ENCODE results near the gene PAF1.

The PAF1 gene

DNA sequence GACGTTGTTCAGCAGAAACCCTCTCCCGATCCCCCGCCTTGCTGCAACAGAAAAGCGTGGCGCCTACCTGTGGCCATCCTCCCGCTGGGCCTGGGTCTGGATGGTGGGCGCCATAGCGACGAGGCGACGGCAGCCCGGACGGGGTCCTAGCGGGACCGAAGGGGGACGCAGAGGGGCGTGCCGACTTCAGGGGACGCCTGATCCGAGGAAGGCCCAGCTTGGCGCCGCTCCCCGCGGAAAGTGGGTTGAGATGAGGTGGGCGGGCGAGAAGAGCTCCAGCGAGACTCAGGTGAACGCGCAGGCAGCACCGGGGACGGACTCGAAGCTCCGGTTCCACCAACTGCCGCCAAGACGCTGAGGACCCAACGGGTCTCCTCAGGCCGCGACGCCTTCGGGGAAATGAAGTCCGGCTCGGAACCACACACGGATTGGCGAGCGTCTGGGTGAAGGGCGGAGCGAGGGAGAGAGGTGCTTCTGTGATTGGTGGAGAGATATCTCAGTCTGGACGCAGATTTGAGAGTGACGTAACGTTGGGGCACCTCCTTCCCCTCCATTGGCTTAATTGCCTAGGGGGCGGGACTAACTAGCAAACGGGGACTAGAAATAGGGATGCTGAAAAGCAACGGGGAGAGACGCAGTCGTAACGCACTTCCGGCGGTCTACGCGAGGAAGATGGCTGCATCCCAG lies at the start of gene PAF1, which contains the start of gene MED29:
TSS of gene PAF1 (minus strand) at position 356 of the 687 bp plus-strand sequence. CDS start at position 114, 242 bp downstream.
TSS of gene MED29 (plus strand) at position 628 of the 687 bp plus-strand sequence. CDS start at position 673, 45 bp downstream.
- TF ChIP-seq, protein P1, sequence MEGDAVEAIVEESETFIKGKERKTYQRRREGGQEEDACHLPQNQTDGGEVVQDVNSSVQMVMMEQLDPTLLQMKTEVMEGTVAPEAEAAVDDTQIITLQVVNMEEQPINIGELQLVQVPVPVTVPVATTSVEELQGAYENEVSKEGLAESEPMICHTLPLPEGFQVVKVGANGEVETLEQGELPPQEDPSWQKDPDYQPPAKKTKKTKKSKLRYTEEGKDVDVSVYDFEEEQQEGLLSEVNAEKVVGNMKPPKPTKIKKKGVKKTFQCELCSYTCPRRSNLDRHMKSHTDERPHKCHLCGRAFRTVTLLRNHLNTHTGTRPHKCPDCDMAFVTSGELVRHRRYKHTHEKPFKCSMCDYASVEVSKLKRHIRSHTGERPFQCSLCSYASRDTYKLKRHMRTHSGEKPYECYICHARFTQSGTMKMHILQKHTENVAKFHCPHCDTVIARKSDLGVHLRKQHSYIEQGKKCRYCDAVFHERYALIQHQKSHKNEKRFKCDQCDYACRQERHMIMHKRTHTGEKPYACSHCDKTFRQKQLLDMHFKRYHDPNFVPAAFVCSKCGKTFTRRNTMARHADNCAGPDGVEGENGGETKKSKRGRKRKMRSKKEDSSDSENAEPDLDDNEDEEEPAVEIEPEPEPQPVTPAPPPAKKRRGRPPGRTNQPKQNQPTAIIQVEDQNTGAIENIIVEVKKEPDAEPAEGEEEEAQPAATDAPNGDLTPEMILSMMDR (IDR thresholded peaks at IDR 0.05; ENCODE audit: borderline replicate concordance, control extremely low read depth, extremely low read depth, insufficient read depth, missing control alignments): no peak
- DNase-seq (ENCODE audit: low spot score): peak; percentile 99
- in situ Hi-C loops (cut with MboI; ENCODE audit: low sequenced_read_pairs, unreplicated experiment): no loop called here

DNA sequence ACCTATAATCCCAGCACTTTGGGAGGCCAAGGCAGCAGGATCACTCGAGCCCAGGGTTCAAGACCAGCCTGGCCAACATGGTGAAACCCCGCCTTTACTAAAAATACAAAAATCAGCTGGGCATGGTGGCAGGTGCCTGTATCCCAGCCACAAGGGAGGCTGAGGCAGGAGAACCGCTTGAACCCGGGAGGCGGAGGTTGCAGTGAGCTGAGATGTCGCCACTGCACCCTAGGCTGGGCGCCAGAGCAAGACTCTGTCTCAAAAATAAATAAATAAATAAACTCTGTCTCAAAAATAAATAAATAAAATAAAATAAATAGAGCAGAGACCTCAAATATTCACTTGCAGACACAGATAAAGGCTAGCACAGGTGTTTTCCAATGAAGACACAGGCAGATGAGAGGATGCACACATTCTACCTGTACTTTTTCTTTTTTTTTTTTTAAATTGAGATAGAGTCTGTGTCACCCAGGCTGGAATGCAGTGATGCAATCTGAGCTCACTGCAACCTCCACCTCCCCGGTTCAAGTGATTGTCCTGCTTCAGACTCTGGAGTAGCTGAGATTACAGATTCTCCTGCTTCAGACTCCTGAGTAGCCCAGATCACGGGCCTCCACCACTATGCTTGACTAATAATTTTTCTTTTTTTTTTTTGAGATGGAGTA lies 47.5 kb upstream of the PAF1 start:
- in situ Hi-C loops (cut with MboI; ENCODE audit: low sequenced_read_pairs, unreplicated experiment): no loop called here
- TF ChIP-seq, protein P1 (IDR thresholded peaks at IDR 0.05; ENCODE audit: borderline replicate concordance, control extremely low read depth, extremely low read depth, insufficient read depth, missing control alignments): no peak
- no peak for DNase-seq (ENCODE audit: low spot score)

DNA sequence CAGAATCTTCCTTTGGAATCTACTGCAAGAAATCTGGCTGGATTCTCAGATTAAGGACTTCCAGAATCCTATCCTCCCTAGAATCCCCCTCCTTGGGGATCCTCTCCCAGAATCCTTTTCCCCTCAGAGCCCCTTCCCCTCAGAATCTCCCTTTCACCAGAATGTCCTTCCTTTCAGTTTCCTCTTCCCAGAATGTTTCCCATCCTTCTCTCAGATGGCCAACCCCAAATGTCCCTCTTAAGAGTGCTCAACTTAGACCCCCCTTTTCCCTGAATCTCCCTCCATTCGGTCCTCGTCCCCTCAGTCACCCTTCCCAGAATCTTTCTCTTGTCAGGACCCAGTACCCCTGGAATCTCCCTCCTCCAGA lies 45.4 kb upstream of the PAF1 start:
- no peak for DNase-seq (ENCODE audit: low spot score)
- in situ Hi-C loops (cut with MboI; ENCODE audit: low sequenced_read_pairs, unreplicated experiment): no loop called here
- TF ChIP-seq, protein P1 (IDR thresholded peaks at IDR 0.05; ENCODE audit: borderline replicate concordance, control extremely low read depth, extremely low read depth, insufficient read depth, missing control alignments): no peak

DNA sequence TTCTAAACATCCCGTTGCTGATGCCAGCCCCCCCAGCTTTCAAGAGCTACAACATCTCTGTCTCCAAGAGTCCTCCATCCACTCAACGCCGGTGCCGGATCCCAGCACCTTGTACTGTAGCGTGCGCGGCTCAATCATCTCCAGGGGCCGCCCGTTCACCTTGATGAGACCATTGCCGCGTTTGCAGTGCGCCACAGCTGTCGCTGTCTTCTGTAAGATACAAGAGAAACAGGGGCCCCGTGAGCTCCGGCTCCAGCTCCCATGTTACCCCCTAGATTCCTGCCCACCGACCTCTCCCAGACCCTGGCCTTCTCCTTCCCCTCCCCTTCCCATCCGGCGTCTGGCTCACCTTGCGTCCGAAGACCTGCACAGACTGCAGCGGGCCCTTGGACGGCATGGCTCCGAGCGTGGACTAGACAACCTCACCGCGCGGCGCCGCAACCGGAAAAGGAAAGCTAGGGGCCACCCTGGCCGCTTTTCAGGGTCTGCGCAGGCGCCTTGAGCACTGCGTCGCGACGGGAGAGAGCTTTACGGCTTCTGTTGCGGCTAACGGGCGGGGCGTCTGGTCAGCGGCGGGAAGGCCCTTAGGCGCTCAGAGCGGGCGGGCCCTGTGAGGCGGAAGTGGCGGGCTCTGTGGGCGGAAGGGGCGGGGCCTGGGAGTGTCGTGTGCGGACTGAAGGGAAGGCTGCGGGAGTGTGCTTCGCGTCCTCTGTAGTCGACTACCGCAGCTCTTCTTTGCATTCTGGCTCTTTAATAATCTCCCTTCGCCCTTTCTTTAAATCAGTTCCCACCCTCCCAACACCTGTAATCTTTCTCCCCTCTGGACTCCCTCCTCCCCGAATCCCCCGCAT lies 44.8 kb upstream of the PAF1 start, which contains the start of gene RPS16:
TSS of gene RPS16 (minus strand) at position 451 of the 851 bp plus-strand sequence. CDS start at position 397, 54 bp downstream.
- TF ChIP-seq, protein P1 (IDR thresholded peaks at IDR 0.05; ENCODE audit: borderline replicate concordance, control extremely low read depth, extremely low read depth, insufficient read depth, missing control alignments): no peak
- peak; percentile 97 for DNase-seq (ENCODE audit: low spot score)

DNA sequence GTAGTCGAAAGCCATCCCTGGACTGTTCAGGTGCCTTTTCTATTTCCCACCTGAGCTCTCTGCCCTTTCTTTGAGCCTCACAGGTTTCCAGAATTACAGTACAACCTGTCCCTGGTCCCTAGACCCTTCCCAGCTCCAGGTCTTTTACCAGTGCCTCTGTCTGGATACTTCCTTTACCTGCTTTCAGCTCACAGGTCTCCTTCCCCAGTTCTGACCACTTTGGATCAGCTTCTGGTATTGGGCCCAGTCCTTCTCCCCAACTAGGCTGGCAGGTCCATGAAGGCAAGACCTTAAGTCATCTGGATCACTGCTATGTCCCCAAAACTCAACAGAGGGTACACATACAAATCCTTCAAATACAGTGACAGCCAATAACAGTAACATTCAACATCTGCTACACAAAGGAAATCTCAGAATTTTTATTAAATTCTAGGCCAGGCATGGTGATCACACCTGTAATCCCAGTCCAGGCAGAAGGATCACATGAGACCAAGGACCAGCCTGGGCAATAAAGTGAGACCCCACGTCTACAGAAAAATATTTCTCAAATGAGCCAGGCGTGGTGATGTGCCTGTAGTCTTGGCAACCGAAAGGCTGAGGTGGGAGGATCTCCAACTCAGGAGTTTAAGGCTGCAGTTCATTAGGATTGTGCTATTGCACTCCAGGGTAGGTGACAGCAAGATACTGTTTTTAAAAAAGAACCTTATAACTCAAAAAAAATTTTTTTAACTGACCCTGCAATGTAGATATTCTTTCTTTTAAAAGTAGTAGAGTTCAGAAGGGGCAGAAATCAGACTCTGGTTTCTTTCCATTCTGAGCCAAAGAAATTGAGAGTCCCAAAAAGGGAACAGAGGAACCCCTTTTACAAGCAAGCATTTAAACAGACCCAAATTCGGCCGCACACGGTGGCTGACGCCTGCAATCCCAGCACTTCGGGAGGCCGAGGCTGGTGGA lies 43.5 kb upstream of the PAF1 start:
- no peak for DNase-seq (ENCODE audit: low spot score)
- TF ChIP-seq, protein P1 (IDR thresholded peaks at IDR 0.05; ENCODE audit: borderline replicate concordance, control extremely low read depth, extremely low read depth, insufficient read depth, missing control alignments): no peak
- in situ Hi-C loops (cut with MboI; ENCODE audit: low sequenced_read_pairs, unreplicated experiment): no loop called here

More for the DNA sequence above, 44.8 kb upstream of the PAF1 start, which contains the start of gene RPS16:
- in situ Hi-C loops (cut with MboI; ENCODE audit: low sequenced_read_pairs, unreplicated experiment): no loop called here
